B cell (primary cell): Measurements from ENCODE around the gene TEKT3. TPM values are rescaled to one million over a fixed set of nuclear protein-coding genes. Genes with fewer than 3 reads are reported as not detected.

ENCODE experiments used
- ATAC-seq: fragments of 200-7000 bp; cut with Tn5 transposase; one replicate; pipeline ENCODE4 v1.10.0; 2021; ENCODE audit warnings: low read depth, mild to moderate bottlenecking, moderate number of reproducible peaks, moderate library complexity
- CTCF ChIA-PET: fragments of 350-600 bp; sonication (Branson Sonifier 250); formaldehyde crosslinking; loops from one replicate; lab custom pipeline; 2021; ENCODE audit warnings: antibody characterized with exemption, inconsistent platforms; lab: Charles Lee
- POLR2A ChIA-PET: fragments of 350-600 bp; sonication (Branson Sonifier 250); formaldehyde crosslinking; loops from one replicate; lab custom pipeline; 2021; ENCODE audit warnings: antibody characterized with exemption; lab: Charles Lee
- DNase-seq: peaks from one replicate; pipeline ENCODE4 v3.0.0; 2013
- H2AFZ ChIP-seq: 2 replicates; pipeline ENCODE4 v1.6.1; 2012; ENCODE audit warnings: mild to moderate bottlenecking, low read depth, low read length; ENCODE audit not compliant: insufficient read depth, poor library complexity, severe bottlenecking
- H3K27ac ChIP-seq, 2 donors: 1 replicate in 1 of 2; 2 replicates in 1 of 2; pipeline ENCODE4 v1.5.1; 2012 to 2013; ENCODE audit warnings: low read length in 2 of 2, mild to moderate bottlenecking in 2 of 2, moderate library complexity in 1 of 2
- H3K27me3 ChIP-seq, 4 experiments: fragments of 200-600 bp in 1 of 4; sonication (generic) in 1 of 4; replicated peaks in 1 of 4; 1 replicate in 2 of 4; 2 replicates in 2 of 4; pipeline versions ENCODE4 v1.6.1 to v1.7.0; 2013 to 2016; ENCODE audit warnings: low read length in 3 of 4, mild to moderate bottlenecking in 2 of 4, mixed read lengths in 1 of 4, moderate library complexity in 1 of 4; ENCODE audit not compliant: insufficient read depth in 4 of 4, control insufficient read depth in 3 of 4; ENCODE audit errors: control extremely low read depth in 1 of 4
- H3K36me3 ChIP-seq, 2 experiments: replicated peaks in 1 of 2; 1 replicate in 1 of 2; 2 replicates in 1 of 2; pipeline versions ENCODE4 v1.6.1 to v1.7.1; 2013; ENCODE audit warnings: low read length in 1 of 2; ENCODE audit not compliant: insufficient read depth in 2 of 2, control insufficient read depth in 1 of 2; ENCODE audit errors: control extremely low read depth in 1 of 2, extremely low read depth in 1 of 2
- H3K4me1 ChIP-seq, 2 donors: fragments of 200-600 bp in 1 of 2; sonication (generic) in 1 of 2; 1 replicate in 1 of 2; 2 replicates in 1 of 2; pipeline versions ENCODE4 v1.5.1 to v1.6.1; 2013 to 2017; ENCODE audit warnings: low read length in 2 of 2; ENCODE audit not compliant: control insufficient read depth in 2 of 2, insufficient read depth in 2 of 2
- H3K4me2 ChIP-seq: replicated peaks from 2 replicates; pipeline ENCODE3; 2012; ENCODE audit warnings: mild to moderate bottlenecking, low read depth, low read length; ENCODE audit not compliant: poor library complexity, severe bottlenecking
- H3K4me3 ChIP-seq, 5 experiments: fragments of 200-600 bp in 1 of 5; sonication (generic) in 1 of 5; 1 replicate in 3 of 5; 2 replicates in 2 of 5; pipeline versions ENCODE4 v1.5.1 to v1.7.0; 2011 to 2016; ENCODE audit warnings: low read length in 4 of 5, mild to moderate bottlenecking in 4 of 5, low read depth in 2 of 5, control low read depth in 1 of 5, moderate library complexity in 1 of 5; ENCODE audit not compliant: insufficient read depth in 1 of 5; ENCODE audit errors: control extremely low read depth in 1 of 5, extremely low read depth in 1 of 5
- H3K79me2 ChIP-seq: fragments of 200-600 bp; sonication (generic); one replicate; pipeline ENCODE4 v1.6.0; 2016; ENCODE audit warnings: low read length; ENCODE audit not compliant: control insufficient read depth, insufficient read depth
- H3K9ac ChIP-seq: fragments of 200-600 bp; sonication (generic); 2 replicates; pipeline ENCODE4 v1.6.1; 2017; ENCODE audit warnings: mild to moderate bottlenecking, low read length, moderate library complexity
- H3K9me3 ChIP-seq, 3 donors: one replicate each; pipeline versions ENCODE4 v1.6.1 to v1.7.1; 2013; ENCODE audit warnings: low read length in 2 of 3; ENCODE audit not compliant: control insufficient read depth in 2 of 3, insufficient read depth in 1 of 3; ENCODE audit errors: control extremely low read depth in 1 of 3
- H4K20me1 ChIP-seq: 2 replicates; pipeline ENCODE4 v1.6.0; 2012; ENCODE audit warnings: mild to moderate bottlenecking, low read length; ENCODE audit not compliant: insufficient read depth, control insufficient read depth, poor library complexity, severe bottlenecking
- H3K27ac Mint-ChIP-seq: one replicate; pipeline ENCODE4 v1.8.0; 2021; ENCODE audit warnings: mixed read lengths
- H3K27me3 Mint-ChIP-seq: one replicate; pipeline ENCODE4 v1.8.0; 2021; ENCODE audit warnings: mixed read lengths
- H3K4me1 Mint-ChIP-seq: one replicate; pipeline ENCODE4 v1.8.0; 2021; ENCODE audit warnings: mixed read lengths
- H3K4me3 Mint-ChIP-seq: one replicate; pipeline ENCODE4 v1.8.0; 2021; ENCODE audit warnings: mixed read lengths
- H3K9me3 Mint-ChIP-seq: one replicate; pipeline ENCODE4 v1.8.0; 2022; ENCODE audit warnings: mixed read lengths; ENCODE audit not compliant: insufficient read depth
- CTCF ChIP-seq: fragments of 200-600 bp; IDR thresholded peaks from one replicate; pipeline ENCODE4 v1.8.0; 2022; ENCODE audit warnings: antibody characterized with exemption, mild to moderate bottlenecking
- EZH2 ChIP-seq: IDR thresholded peaks from 2 replicates; pipeline ENCODE4 v1.6.1; 2012; ENCODE audit warnings: borderline replicate concordance, low read depth, mild to moderate bottlenecking, moderate library complexity, low read length; ENCODE audit not compliant: insufficient read depth, poor library complexity, severe bottlenecking
- WGBS: methylation state at CpG from one replicate; pipeline ENCODE4 v1.1.5; 2013; ENCODE audit warnings: missing lambda C conversion rate; ENCODE audit not compliant: insufficient coverage; 5-methylcytosine and 5-hydroxymethylcytosine counted together
- intact Hi-C: fragments of 100-400 bp; cut with micrococcal nuclease; formaldehyde crosslinking; loops from one replicate; pipeline ENCODE4 v1.10.0; 2022
- polyA plus RNA-seq: library from polyadenylated mRNA; depleted of rRNA; stranded (reverse); fragments of >200 nt; gene quantifications from 2 replicates; pipeline ENCODE4 v1.2.3, GENCODE V29; 2012
- total RNA-seq, 2 donors: library from RNA; stranded (reverse); fragments of 120-200 nt in 1 of 2; gene quantifications; 1 replicate in 1 of 2; 2 replicates in 1 of 2; pipeline versions ENCODE4 v1.2.3 to v1.2.4, GENCODE V29; 2013 to 2022

TEKT3 gene
- total and polyA plus RNA-seq, 2 donors (not counting 1 experiment from before 2014, with no cell fraction given) = 0.49 to 1.8 TPM

GRCh38 chr17:15361151-15361550 lies 19.8 kb upstream of the TEKT3 start:
- H2AFZ ChIP-seq = no peak overlapping the region

GRCh38 chr17:15354256-15354655 lies 12.9 kb upstream of the TEKT3 start:
- no peaks in the 10 kb centered on the region for H4K20me1 ChIP-seq
- H3K27me3 ChIP-seq = peaks cover 0 to 4% (median 0%) of the 10 kb centered on the region in 4 experiments
- no peaks in the 10 kb centered on the region for H3K9me3 ChIP-seq
- no peak overlapping the region for H3K9ac ChIP-seq
- Mint-ChIP-seq H3K27me3 (peaks cover 22% of the 10 kb centered on the region), H3K27ac (no peak overlapping the region), H3K4me3 (no peak overlapping the region), H3K4me1 (no peaks in the 10 kb centered on the region), H3K9me3 (no peaks in the 10 kb centered on the region)
- H3K79me2 ChIP-seq = no peaks in the 10 kb centered on the region
- ATAC-seq (no peak), DNase-seq (no peak)
- no peak overlapping the region for H2AFZ ChIP-seq
- H3K36me3 ChIP-seq = no peaks in the 10 kb centered on the region
- no peak overlapping the region for H3K4me3 ChIP-seq
- WGBS = 90% methylated on average over 2 of the region's 3 CpGs
- POLR2A ChIA-PET = no interaction called here
- TF ChIP-seq EZH2 (no peak), CTCF (no peak)
- intact Hi-C loops = no loop called here
- H3K27ac ChIP-seq = no peak overlapping the region
- CTCF ChIA-PET = no interaction called here
- H3K4me1 ChIP-seq = no peaks in the 10 kb centered on the region
- H3K4me2 ChIP-seq = no peak overlapping the region

More at GRCh38 chr17:15361151-15361550, 19.8 kb upstream of the TEKT3 start:
- H3K4me3 ChIP-seq = no peak overlapping the region
- no peaks in the 10 kb centered on the region for H3K79me2 ChIP-seq
- DNase-seq (no peak), ATAC-seq (no peak)
- H3K4me1 ChIP-seq = no peaks in the 10 kb centered on the region
- intact Hi-C loops = no loop called here
- ChIA-PET CTCF (no interaction called here), POLR2A (no interaction called here)
- Mint-ChIP-seq H3K4me1 (no peaks in the 10 kb centered on the region), H3K9me3 (no peaks in the 10 kb centered on the region), H3K27ac (no peak overlapping the region), H3K4me3 (no peak overlapping the region), H3K27me3 (no peaks in the 10 kb centered on the region)
- H3K9ac ChIP-seq = no peak overlapping the region
- no peaks in the 10 kb centered on the region for H3K9me3 ChIP-seq
- TF ChIP-seq EZH2 (no peak), CTCF (no peak)
- H3K27ac ChIP-seq = no peak overlapping the region
- WGBS = 82% methylated on average over 6 of the region's 7 CpGs
- no peaks in the 10 kb centered on the region for H4K20me1 ChIP-seq
- no peaks in the 10 kb centered on the region for H3K27me3 ChIP-seq
- no peak overlapping the region for H3K4me2 ChIP-seq
- no peaks in the 10 kb centered on the region for H3K36me3 ChIP-seq
